ENCODE results near the gene ZCCHC17.

DNA sequence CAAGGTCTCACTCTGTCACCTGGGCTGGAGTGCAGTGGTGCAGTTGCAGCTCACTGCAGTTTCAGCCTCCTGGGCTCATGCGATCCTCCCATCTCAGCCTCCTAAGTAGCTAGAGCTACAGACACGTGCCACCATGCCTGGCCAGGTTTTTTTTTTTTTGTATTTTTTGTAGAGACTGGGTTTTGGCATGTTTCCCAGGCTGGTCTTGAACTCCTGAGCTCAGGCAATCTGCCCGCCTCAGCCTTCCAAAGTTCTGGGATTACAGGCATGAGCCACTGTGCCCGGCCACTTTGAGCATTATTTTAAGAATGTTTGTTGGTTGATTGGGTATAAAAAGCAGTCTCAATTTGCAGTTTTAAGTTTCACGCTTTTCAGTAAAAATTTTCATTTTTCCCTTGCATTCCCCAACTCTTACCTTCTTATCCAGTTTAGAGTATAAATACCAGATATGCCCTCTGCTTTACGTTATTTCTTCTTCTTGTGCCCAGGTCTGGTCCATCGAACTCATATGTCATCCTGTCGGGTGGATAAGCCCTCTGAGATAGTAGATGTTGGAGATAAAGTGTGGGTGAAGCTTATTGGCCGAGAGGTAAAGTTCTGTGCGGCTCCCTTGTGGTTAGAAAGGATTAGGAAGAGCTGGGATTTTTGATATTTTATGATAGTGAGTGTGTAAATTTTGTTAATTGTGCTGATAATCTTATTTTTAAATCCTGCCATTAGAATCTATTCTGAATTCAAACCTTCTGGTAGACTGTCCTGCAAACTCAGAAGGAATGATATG lies 40.0 kb downstream of the ZCCHC17 start:
- TF ChIP-seq, protein P1, sequence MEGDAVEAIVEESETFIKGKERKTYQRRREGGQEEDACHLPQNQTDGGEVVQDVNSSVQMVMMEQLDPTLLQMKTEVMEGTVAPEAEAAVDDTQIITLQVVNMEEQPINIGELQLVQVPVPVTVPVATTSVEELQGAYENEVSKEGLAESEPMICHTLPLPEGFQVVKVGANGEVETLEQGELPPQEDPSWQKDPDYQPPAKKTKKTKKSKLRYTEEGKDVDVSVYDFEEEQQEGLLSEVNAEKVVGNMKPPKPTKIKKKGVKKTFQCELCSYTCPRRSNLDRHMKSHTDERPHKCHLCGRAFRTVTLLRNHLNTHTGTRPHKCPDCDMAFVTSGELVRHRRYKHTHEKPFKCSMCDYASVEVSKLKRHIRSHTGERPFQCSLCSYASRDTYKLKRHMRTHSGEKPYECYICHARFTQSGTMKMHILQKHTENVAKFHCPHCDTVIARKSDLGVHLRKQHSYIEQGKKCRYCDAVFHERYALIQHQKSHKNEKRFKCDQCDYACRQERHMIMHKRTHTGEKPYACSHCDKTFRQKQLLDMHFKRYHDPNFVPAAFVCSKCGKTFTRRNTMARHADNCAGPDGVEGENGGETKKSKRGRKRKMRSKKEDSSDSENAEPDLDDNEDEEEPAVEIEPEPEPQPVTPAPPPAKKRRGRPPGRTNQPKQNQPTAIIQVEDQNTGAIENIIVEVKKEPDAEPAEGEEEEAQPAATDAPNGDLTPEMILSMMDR (IDR thresholded peaks at IDR 0.05; ENCODE audit: low read depth, low read length) = no peak
- no peak for TF ChIP-seq MYC (IDR thresholded peaks at IDR 0.05; ENCODE audit: low read depth, low read length)
- TF ChIP-seq, protein P2, sequence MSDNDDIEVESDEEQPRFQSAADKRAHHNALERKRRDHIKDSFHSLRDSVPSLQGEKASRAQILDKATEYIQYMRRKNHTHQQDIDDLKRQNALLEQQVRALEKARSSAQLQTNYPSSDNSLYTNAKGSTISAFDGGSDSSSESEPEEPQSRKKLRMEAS (IDR thresholded peaks at IDR 0.05; ENCODE audit: low read depth, low read length) = no peak

Data from NB4 (cell line).